Measurements from ENCODE around the gene CREBRF.
"Not testable (repeated sequence)": the region's sequence is repeated elsewhere in the genome, so short reads cannot be mapped to it uniquely, and the experiment has no call there.

Gene CREBRF

GRCh38 chr5:173119719-173120118, 63.6 kb downstream of the CREBRF start:
- H3K4me3 ChIP-seq (ENCODE audit: extremely low read depth, insufficient read depth, low read length, poor library complexity, severe bottlenecking) = no peak overlapping the region
- H3K27ac ChIP-seq (ENCODE audit: low read depth, low read length, severe bottlenecking) = no peak overlapping the region
- peaks cover 2% of the 10 kb centered on the region for H3K36me3 ChIP-seq (ENCODE audit: control insufficient read depth, insufficient read depth, low read length)
- WGBS, 2 experiments (ENCODE audit: insufficient coverage in 2 of 2) = no CpG with 5 or more reads among the region's 1 CpG
- no peaks in the 10 kb centered on the region for H3K9me3 ChIP-seq (ENCODE audit: control insufficient read depth, low read length)
- H3K4me1 ChIP-seq (ENCODE audit: control insufficient read depth, insufficient read depth, low read length, poor library complexity, severe bottlenecking) = no peaks in the 10 kb centered on the region

- Histone ChIP-seq H3K4me1 (ENCODE audit: control insufficient read depth, insufficient read depth, low read length, poor library complexity, severe bottlenecking) (no peaks in the 10 kb centered on the region), H3K36me3 (ENCODE audit: control insufficient read depth, insufficient read depth, low read length) (peaks cover 4% of the 10 kb centered on the region), H3K27ac (ENCODE audit: low read depth, low read length, severe bottlenecking) (no peak overlapping the region), H3K4me3 (ENCODE audit: extremely low read depth, insufficient read depth, low read length, poor library complexity, severe bottlenecking) (no peak overlapping the region), H3K9me3 (ENCODE audit: control insufficient read depth, low read length) (no peaks in the 10 kb centered on the region)
- 75% methylated on average over 1 of the region's 3 CpGs; no CpG with 5 or more reads in 1 of the 2 experiments for WGBS, 2 experiments (ENCODE audit: insufficient coverage in 2 of 2)
Measured at GRCh38 chr5:173123416-173123815, 67.3 kb downstream of the CREBRF start.

GRCh38 chr5:173132166-173132565, 76.0 kb downstream of the CREBRF start:
- H3K27ac ChIP-seq (ENCODE audit: low read depth, low read length, severe bottlenecking); H3K4me1 ChIP-seq (ENCODE audit: control insufficient read depth, insufficient read depth, low read length, poor library complexity, severe bottlenecking); H3K4me3 ChIP-seq (ENCODE audit: extremely low read depth, insufficient read depth, low read length, poor library complexity, severe bottlenecking); H3K36me3 ChIP-seq (ENCODE audit: control insufficient read depth, insufficient read depth, low read length); H3K9me3 ChIP-seq (ENCODE audit: control insufficient read depth, low read length): not testable (repeated sequence)
- WGBS, 2 experiments (ENCODE audit: insufficient coverage in 2 of 2) = 93% methylated on average over 2 of the region's 6 CpGs

DNA sequence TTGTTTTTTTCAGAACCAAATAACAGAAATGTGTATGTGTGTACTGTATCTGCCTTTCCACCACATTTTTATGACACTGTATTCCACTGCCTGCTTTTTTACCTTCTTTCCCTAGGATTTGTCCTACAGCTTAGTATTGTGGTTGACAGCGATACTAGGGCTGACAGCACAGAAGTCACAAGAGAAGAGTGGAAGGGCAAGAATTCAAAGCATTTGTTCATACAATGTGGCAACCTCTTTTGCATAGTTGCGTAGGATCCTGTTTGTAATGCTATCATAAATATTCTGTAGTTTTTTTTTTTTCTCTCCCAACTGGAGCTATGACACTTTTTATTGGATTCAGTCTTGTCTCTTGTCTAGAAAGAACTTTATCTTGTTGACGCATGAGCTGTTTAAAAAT, 82.6 kb downstream of the CREBRF start:
- 80% methylated on average over 1 of the region's 3 CpGs; no CpG with 5 or more reads in 1 of the 2 experiments for WGBS, 2 experiments (ENCODE audit: insufficient coverage in 2 of 2)
- no peaks in the 10 kb centered on the region for H3K4me1 ChIP-seq (ENCODE audit: control insufficient read depth, insufficient read depth, low read length, poor library complexity, severe bottlenecking)

DNA sequence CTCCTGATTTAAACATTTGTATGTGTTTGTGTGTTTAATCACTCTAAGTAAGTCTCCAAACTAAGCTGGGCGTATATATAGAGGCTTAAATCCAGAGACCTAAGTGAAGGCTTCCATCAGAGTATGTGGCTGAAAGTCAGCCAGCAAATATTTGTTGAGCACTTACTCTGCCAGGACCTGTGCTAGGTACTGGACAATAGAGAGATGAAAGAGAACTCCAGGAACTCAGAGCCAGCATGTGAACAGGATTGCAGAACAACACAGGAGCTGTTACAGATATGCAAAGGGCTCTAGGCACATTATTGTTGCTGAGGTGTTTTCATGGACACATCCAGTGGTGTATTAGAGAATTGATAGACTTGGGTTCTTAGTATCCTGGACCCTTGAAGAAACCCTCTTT, 83.5 kb downstream of the CREBRF start:
- H3K27ac ChIP-seq (ENCODE audit: low read depth, low read length, severe bottlenecking) = no peak overlapping the region
- no peaks in the 10 kb centered on the region for H3K36me3 ChIP-seq (ENCODE audit: control insufficient read depth, insufficient read depth, low read length)
- H3K4me3 ChIP-seq (ENCODE audit: extremely low read depth, insufficient read depth, low read length, poor library complexity, severe bottlenecking) = no peak overlapping the region
- no peaks in the 10 kb centered on the region for H3K9me3 ChIP-seq (ENCODE audit: control insufficient read depth, low read length)
- H3K4me1 ChIP-seq (ENCODE audit: control insufficient read depth, insufficient read depth, low read length, poor library complexity, severe bottlenecking) = no peaks in the 10 kb centered on the region
- WGBS, 2 experiments (ENCODE audit: insufficient coverage in 2 of 2) = 92 to 100% methylated on average over 1 of the region's 1 CpG

More for the DNA sequence above, 82.6 kb downstream of the CREBRF start:
- Histone ChIP-seq H3K27ac (ENCODE audit: low read depth, low read length, severe bottlenecking) (no peak overlapping the region), H3K36me3 (ENCODE audit: control insufficient read depth, insufficient read depth, low read length) (no peaks in the 10 kb centered on the region), H3K9me3 (ENCODE audit: control insufficient read depth, low read length) (no peaks in the 10 kb centered on the region), H3K4me3 (ENCODE audit: extremely low read depth, insufficient read depth, low read length, poor library complexity, severe bottlenecking) (no peak overlapping the region)

GRCh38 chr5:173140769-173141168, 84.6 kb downstream of the CREBRF start:
- no peak overlapping the region for H3K4me3 ChIP-seq (ENCODE audit: extremely low read depth, insufficient read depth, low read length, poor library complexity, severe bottlenecking)
- no peaks in the 10 kb centered on the region for H3K36me3 ChIP-seq (ENCODE audit: control insufficient read depth, insufficient read depth, low read length)
- no peaks in the 10 kb centered on the region for H3K9me3 ChIP-seq (ENCODE audit: control insufficient read depth, low read length)
- no peak overlapping the region for H3K27ac ChIP-seq (ENCODE audit: low read depth, low read length, severe bottlenecking)
- WGBS, 2 experiments (ENCODE audit: insufficient coverage in 2 of 2) = 91 to 97% methylated on average over 2 to 3 of the region's 4 CpGs
- H3K4me1 ChIP-seq (ENCODE audit: control insufficient read depth, insufficient read depth, low read length, poor library complexity, severe bottlenecking) = no peaks in the 10 kb centered on the region

- peaks cover 10% of the 10 kb centered on the region for H3K36me3 ChIP-seq (ENCODE audit: control insufficient read depth, insufficient read depth, low read length)
- H3K4me1 ChIP-seq (ENCODE audit: control insufficient read depth, insufficient read depth, low read length, poor library complexity, severe bottlenecking) = no peaks in the 10 kb centered on the region
- no peak overlapping the region for H3K27ac ChIP-seq (ENCODE audit: low read depth, low read length, severe bottlenecking)
- 93% methylated on average over 3 to 4 of the region's 8 CpGs for WGBS, 2 experiments (ENCODE audit: insufficient coverage in 2 of 2)
- no peak overlapping the region for H3K4me3 ChIP-seq (ENCODE audit: extremely low read depth, insufficient read depth, low read length, poor library complexity, severe bottlenecking)
- H3K9me3 ChIP-seq (ENCODE audit: control insufficient read depth, low read length) = no peaks in the 10 kb centered on the region
Measured at GRCh38 chr5:173143567-173143966, 87.4 kb downstream of the CREBRF start.

- H3K27ac ChIP-seq (ENCODE audit: low read depth, low read length, severe bottlenecking) = peak within 1 kb of the TSS; percentile 67
- H3K4me1 ChIP-seq (ENCODE audit: control insufficient read depth, insufficient read depth, low read length, poor library complexity, severe bottlenecking) = no peaks in the 10 kb centered on the region
- no peaks in the 10 kb centered on the region for H3K9me3 ChIP-seq (ENCODE audit: control insufficient read depth, low read length)
- H3K36me3 ChIP-seq (ENCODE audit: control insufficient read depth, insufficient read depth, low read length) = peaks cover 18% of the 10 kb centered on the region
- peak within 1 kb of the TSS; percentile 81 for H3K4me3 ChIP-seq (ENCODE audit: extremely low read depth, insufficient read depth, low read length, poor library complexity, severe bottlenecking)
- WGBS, 2 experiments (ENCODE audit: insufficient coverage in 2 of 2) = 1 to 4% methylated on average over 33 to 34 of the region's 48 CpGs
Measured at GRCh38 chr5:173144200-173145176, 88.3 kb downstream of the CREBRF start, which contains the start of gene BNIP1. Gene BNIP1, plus strand, starts transcription at chr5:173144531. Its CDS starts 15 bp downstream, at chr5:173144546.

DNA sequence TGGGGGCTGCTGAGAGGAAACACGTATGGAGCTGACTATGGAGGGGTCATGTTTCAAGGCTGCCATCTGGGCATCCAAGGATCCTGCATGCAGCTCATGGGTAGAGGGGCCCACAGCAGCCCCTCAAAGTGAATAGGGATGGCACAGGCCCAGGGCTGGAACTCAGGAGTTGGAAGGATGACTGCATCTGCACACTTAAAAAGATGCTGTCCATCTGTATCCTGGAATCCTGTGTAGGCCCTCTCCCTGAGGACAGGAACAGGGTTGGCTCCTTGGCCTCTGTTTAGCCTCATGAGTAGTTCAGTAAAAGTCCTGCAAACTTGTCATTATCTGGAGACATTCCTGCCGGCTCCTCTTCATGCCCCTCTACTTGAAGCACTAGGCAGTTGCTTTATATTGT, 92.2 kb downstream of the CREBRF start:
- Histone ChIP-seq H3K4me3 (ENCODE audit: extremely low read depth, insufficient read depth, low read length, poor library complexity, severe bottlenecking) (no peak overlapping the region), H3K9me3 (ENCODE audit: control insufficient read depth, low read length) (no peaks in the 10 kb centered on the region), H3K36me3 (ENCODE audit: control insufficient read depth, insufficient read depth, low read length) (peaks cover 20% of the 10 kb centered on the region), H3K27ac (ENCODE audit: low read depth, low read length, severe bottlenecking) (no peak overlapping the region), H3K4me1 (ENCODE audit: control insufficient read depth, insufficient read depth, low read length, poor library complexity, severe bottlenecking) (no peaks in the 10 kb centered on the region)
- WGBS, 2 experiments (ENCODE audit: insufficient coverage in 2 of 2) = 100% methylated on average over 1 of the region's 2 CpGs

- Histone ChIP-seq H3K4me1 (ENCODE audit: control insufficient read depth, insufficient read depth, low read length, poor library complexity, severe bottlenecking) (no peaks in the 10 kb centered on the region), H3K9me3 (ENCODE audit: control insufficient read depth, low read length) (no peaks in the 10 kb centered on the region), H3K36me3 (ENCODE audit: control insufficient read depth, insufficient read depth, low read length) (peaks cover 32% of the 10 kb centered on the region), H3K27ac (ENCODE audit: low read depth, low read length, severe bottlenecking) (no peak overlapping the region), H3K4me3 (ENCODE audit: extremely low read depth, insufficient read depth, low read length, poor library complexity, severe bottlenecking) (no peak overlapping the region)
- 83% methylated on average over 1 of the region's 5 CpGs; no CpG with 5 or more reads in 1 of the 2 experiments for WGBS, 2 experiments (ENCODE audit: insufficient coverage in 2 of 2)
Measured at GRCh38 chr5:173152547-173152946, 96.4 kb downstream of the CREBRF start.

DNA sequence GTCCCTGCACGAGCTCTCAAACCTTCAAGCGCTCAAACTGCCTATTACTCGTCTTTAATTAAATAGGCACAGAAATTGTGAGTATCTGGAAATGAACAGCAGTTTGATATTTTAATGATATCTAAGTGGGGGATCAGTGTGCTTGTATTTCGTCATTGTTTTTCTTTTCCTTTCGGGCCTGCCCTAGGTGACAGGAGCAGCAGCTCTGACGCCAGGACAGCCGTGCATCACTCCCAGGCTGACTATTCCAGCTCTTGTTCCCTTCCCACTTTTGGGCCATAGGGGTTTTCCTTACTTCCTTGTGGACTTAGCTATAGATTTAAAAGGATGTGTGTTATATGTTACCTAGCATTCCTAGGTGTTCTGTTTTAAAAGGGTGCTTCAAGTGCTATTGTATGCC, 97.7 kb downstream of the CREBRF start:
- H3K9me3 ChIP-seq (ENCODE audit: control insufficient read depth, low read length) = no peaks in the 10 kb centered on the region
- H3K36me3 ChIP-seq (ENCODE audit: control insufficient read depth, insufficient read depth, low read length) = peaks cover 37% of the 10 kb centered on the region
- H3K27ac ChIP-seq (ENCODE audit: low read depth, low read length, severe bottlenecking) = no peak overlapping the region
- 89 to 100% methylated on average over 3 to 4 of the region's 7 CpGs for WGBS, 2 experiments (ENCODE audit: insufficient coverage in 2 of 2)
- no peaks in the 10 kb centered on the region for H3K4me1 ChIP-seq (ENCODE audit: control insufficient read depth, insufficient read depth, low read length, poor library complexity, severe bottlenecking)
- H3K4me3 ChIP-seq (ENCODE audit: extremely low read depth, insufficient read depth, low read length, poor library complexity, severe bottlenecking) = no peak overlapping the region
